GM21360 (cell line): ENCODE data around the gene ZNF425.
"Not testable (repeated sequence)": the region's sequence is repeated elsewhere in the genome, so short reads cannot be mapped to it uniquely, and the experiment has no call there.

Experiments used
- ATAC-seq: cut with Tn5 transposase; IDR thresholded peaks from one replicate; pipeline ENCODE4 v1.9.1; 2021; ENCODE audit warnings: mild to moderate bottlenecking, moderate library complexity; ENCODE audit not compliant: unreplicated experiment

The ZNF425 gene

GRCh38 chr7:149075286-149075685, 50.8 kb downstream of the ZNF425 start:
- ATAC-seq = no peak

DNA sequence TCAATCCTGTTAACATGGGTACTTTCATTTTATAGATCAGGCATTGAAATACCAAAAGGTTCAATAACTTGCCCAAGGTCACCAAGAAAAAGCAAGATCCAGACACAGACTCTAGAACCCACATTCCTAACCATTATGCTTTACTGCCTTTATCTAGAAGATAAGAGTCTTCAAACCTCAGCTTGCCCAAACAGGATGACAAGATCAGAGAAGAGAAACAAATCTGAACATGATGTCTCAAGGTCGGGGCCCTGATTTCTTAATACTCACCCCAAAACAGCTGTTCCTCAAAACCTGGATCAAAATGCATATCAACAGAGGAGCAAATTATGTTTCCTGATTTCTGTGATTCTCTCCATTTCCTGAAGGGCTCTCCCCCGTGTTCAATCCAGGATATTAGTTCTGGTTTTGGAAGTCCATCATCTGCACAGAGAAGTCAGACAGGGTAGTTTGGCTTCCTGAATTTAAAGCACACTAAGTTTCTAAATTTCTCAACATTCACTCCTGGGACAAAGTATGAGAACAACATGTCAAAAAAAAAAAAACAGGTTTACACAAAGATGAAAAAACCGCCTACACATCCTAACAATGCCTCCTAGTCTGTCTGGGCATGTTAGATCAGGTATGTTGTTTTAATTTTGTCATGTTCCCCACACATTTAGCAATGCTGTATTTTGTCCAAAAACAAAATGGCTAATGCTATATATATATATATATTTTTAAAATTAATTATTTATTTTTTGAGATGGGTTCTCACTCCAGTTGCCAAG, 51.8 kb downstream of the ZNF425 start:
- no peak for ATAC-seq

GRCh38 chr7:149072438-149072775, 53.7 kb downstream of the ZNF425 start:
- no peak for ATAC-seq

DNA sequence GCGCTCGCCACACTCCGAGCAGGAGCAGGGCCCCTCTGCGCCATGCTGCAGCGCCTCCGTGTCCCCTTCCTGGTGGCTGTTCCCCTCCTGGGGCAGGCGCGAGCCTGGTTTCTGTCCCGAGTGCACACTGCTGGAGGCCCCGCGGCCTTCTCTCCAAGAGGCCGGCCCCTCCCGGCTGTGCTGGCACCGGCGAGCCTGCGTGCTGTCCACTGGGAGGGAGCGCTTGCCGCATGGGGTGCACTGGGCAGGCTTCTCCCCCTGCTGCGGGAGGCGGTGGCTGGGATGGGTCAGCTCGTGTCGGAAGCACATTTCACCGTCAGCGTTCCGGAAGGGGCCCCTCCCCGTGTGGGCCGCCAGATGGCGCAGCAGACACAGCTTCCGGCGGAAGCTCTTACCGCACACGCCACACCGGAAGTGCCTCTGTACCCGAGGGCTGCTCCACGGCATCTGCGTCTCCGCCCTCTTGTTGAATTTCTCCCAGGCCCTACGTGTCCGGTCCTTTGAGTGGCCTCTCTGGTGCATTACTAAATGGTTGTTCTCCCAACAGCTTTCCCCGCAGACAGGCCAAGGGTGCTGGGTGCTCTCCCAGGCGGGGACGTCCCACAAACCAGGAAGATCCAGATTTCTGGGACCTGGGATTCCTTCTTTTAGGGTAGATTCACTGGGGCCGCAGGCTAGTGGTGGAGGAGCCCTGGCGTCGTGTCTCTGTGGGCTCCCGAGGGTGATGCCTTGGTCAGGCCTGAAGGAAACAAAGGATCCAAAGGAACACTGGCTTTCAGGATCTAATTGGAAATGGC, 54.3 kb downstream of the ZNF425 start:
- ATAC-seq = no peak

DNA sequence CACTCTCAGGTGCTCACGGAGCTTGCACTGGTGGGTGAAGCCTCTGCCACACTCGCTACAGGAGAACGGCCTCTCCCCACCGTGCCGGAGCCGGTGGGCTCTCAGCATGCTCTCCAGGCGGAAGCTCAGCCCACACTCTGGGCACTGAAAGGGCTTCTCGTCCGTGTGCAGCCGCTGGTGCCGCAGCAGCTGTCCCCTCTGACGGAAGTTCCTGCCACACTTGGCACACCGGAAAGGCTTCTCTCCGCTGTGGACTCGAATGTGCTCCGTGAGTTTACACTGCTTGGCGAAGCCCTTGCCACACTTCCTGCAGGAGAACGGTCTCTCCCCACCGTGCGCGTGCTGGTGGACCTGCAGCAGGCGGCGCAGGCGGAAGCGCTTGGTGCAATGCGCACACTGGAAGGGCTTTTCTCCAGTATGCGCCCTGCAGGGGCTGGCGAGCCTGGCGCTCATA, 54.9 kb downstream of the ZNF425 start:
- no peak for ATAC-seq

- ATAC-seq = no peak
Measured at GRCh38 chr7:149070372-149071125, 55.6 kb downstream of the ZNF425 start.

DNA sequence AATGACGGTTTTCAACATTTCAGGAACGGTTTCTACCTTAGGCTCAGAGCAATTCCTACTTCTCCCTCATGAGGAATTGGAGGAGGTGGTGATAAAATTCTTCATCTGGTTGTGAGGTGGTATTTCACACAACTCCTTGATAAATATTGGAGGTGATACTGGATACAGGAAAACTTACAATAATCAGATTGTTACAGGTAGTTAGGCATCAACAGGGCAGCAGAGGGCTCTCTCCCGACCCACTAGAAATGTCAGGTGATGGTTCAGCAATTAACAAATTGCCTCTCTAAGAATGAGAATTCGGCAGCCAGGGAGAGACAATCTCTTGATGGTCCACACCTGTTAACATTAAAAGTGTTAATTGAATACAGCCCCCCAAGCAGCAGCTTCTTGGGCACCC, 58.3 kb downstream of the ZNF425 start:
- no peak for ATAC-seq

GRCh38 chr7:149063476-149063875, 62.6 kb downstream of the ZNF425 start:
- ATAC-seq = no peak

DNA sequence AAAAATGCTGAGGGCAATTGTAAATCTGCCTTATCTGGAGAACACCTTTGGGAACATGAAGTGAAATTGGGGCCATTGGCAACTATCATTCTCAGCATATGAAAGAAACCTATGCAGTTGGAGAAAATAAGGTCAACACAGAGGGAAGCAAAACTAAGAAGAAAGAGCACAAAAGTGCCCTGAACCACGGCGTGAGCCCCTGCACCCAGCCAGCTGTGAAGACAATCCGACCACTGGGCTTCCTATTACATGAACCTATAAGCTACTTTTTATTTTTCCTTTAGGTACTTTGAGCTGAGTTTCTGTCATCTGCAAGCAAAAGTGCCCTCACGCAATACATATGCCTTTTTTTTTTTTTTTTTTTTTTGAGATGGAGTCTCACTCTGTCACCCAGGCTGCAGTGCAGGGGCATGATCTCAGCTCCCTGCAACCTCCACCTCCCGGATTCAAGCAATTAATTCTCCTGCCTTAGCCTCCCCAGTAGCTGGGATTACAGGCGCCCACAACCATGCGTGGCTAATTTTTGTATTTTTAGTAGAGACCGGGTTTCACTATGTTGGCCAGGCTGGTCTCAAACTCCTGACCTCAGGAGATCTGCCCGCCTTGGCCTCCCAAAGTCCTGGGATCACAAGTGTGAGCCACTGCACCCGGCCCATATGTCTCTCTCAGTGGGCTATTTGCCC, 63.8 kb downstream of the ZNF425 start:
- not testable (repeated sequence) for ATAC-seq

DNA sequence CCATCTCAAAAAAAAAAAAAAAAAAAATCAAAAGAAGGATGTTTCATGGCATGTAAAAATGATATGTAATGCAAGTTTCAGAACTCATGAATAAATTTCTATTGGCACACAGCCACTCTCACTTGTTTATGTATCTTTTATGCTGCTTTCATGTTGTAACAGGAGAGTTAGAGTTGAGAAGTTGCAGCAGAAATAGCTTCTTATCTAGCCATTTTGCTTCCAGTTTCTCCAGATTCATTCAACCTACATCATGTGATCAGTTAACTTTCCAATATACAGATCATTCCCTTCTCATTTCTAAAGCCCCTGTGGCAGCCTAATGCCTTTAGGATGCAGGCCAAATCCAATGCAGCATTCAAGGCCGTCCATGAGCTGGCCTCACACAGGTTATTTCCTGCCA, 66.0 kb downstream of the ZNF425 start:
- ATAC-seq = no peak

- no peak for ATAC-seq
Measured at GRCh38 chr7:149053885-149054284, 72.2 kb downstream of the ZNF425 start.

- ATAC-seq = no peak
Measured at GRCh38 chr7:149053384-149053783, 72.7 kb downstream of the ZNF425 start.
